GM23338 (cell line): Measurements from ENCODE around the gene NUP98. TPM values are rescaled to one million over a fixed set of nuclear protein-coding genes. Genes with fewer than 3 reads are reported as not detected.

ENCODE experiments used
- ATAC-seq: fragments of 200-7000 bp; cut with Tn5 transposase; 3 replicates; pipeline ENCODE4 v1.9.1; 2020
- DNase-seq: peaks from one replicate; pipeline ENCODE4 v3.0.0-alpha.2; 2015; ENCODE audit warnings: low spot score
- H2AFZ ChIP-seq: fragments of 200-600 bp; sonication (generic); 2 replicates; pipeline ENCODE4 v1.8.0; 2016; ENCODE audit warnings: antibody characterized with exemption, mild to moderate bottlenecking, moderate library complexity
- H3F3A ChIP-seq: fragments of 200-600 bp; sonication (generic); replicated peaks from 2 replicates; pipeline ENCODE4 v1.8.0; 2017; ENCODE audit warnings: antibody characterized with exemption, mixed run types, low read depth
- H3K27ac ChIP-seq: fragments of 200-600 bp; sonication (generic); 2 replicates; pipeline ENCODE4 v1.6.1; 2016; ENCODE audit warnings: low read depth
- H3K27me3 ChIP-seq: fragments of 200-600 bp; sonication (generic); 2 replicates; pipeline ENCODE4 v1.8.0; 2016; ENCODE audit warnings: mild to moderate bottlenecking, mixed run types, moderate library complexity; ENCODE audit not compliant: insufficient read depth
- H3K36me3 ChIP-seq: fragments of 200-600 bp; sonication (generic); 2 replicates; pipeline ENCODE4 v1.8.0; 2016; ENCODE audit warnings: mild to moderate bottlenecking; ENCODE audit not compliant: insufficient read depth
- H3K4me1 ChIP-seq: fragments of 200-600 bp; sonication (generic); 2 replicates; pipeline ENCODE4 v1.8.0; 2016; ENCODE audit warnings: mild to moderate bottlenecking, moderate library complexity; ENCODE audit not compliant: insufficient read depth
- H3K4me2 ChIP-seq: fragments of 200-600 bp; sonication (generic); 2 replicates; pipeline ENCODE4 v1.7.1; 2017; ENCODE audit warnings: mixed run types
- H3K4me3 ChIP-seq: fragments of 200-600 bp; sonication (generic); 2 replicates; pipeline ENCODE4 v1.6.1; 2016; ENCODE audit warnings: mixed run types
- H3K79me2 ChIP-seq: fragments of 200-600 bp; sonication (generic); replicated peaks from 2 replicates; pipeline ENCODE4 v1.8.0; 2017; ENCODE audit warnings: mild to moderate bottlenecking; ENCODE audit not compliant: insufficient read depth
- H3K9me2 ChIP-seq: fragments of 200-600 bp; sonication (generic); 2 replicates; pipeline ENCODE4 v1.8.0; 2017; ENCODE audit not compliant: insufficient read depth
- H4K20me1 ChIP-seq: fragments of 200-600 bp; sonication (generic); replicated peaks from 2 replicates; pipeline ENCODE4 v1.8.0; 2017; ENCODE audit warnings: mild to moderate bottlenecking; ENCODE audit not compliant: insufficient read depth
- H3K27ac Mint-ChIP-seq: 2 replicates; pipeline ENCODE4 v1.8.0; 2020; ENCODE audit warnings: inconsistent platforms, mild to moderate bottlenecking, moderate library complexity, mixed read lengths
- H3K27me3 Mint-ChIP-seq: 3 replicates; pipeline ENCODE4 v1.8.0; 2022; ENCODE audit warnings: low read depth, mild to moderate bottlenecking, moderate library complexity, mixed read lengths, inconsistent platforms; ENCODE audit not compliant: insufficient read depth, poor library complexity
- H3K36me3 Mint-ChIP-seq: 3 replicates; pipeline ENCODE4 v1.8.0; 2021; ENCODE audit warnings: low read depth, mild to moderate bottlenecking, inconsistent platforms, moderate library complexity, mixed read lengths
- H3K4me1 Mint-ChIP-seq: 3 replicates; pipeline ENCODE4 v1.8.0; 2020; ENCODE audit warnings: mild to moderate bottlenecking, inconsistent platforms, mixed read lengths
- H3K4me3 Mint-ChIP-seq: 3 replicates; pipeline ENCODE4 v1.8.0; 2021; ENCODE audit warnings: moderate library complexity, mild to moderate bottlenecking, inconsistent platforms, mixed read lengths
- H3K9me3 Mint-ChIP-seq: 3 replicates; pipeline ENCODE4 v1.8.0; 2020; ENCODE audit warnings: moderate library complexity, mild to moderate bottlenecking, inconsistent platforms, mixed read lengths
- CREB1 ChIP-seq: fragments of 250-450 bp; sonication (Bioruptor Pico); IDR thresholded peaks from 2 replicates; pipeline ENCODE4 v1.5.0; 2020; ENCODE audit warnings: low read depth, mild to moderate bottlenecking, moderate library complexity
- ETS1 ChIP-seq: IDR thresholded peaks from 2 replicates; pipeline ENCODE4 v1.6.1; 2016; ENCODE audit warnings: antibody characterized with exemption
- EZH2 ChIP-seq: fragments of 200-600 bp; sonication (generic); IDR thresholded peaks from one replicate; pipeline ENCODE4 v1.8.0; 2017; ENCODE audit warnings: antibody characterized with exemption, mild to moderate bottlenecking, low read depth; ENCODE audit not compliant: unreplicated experiment
- EZH2phosphoT487 ChIP-seq: fragments of 200-600 bp; sonication (generic); IDR thresholded peaks from one replicate; pipeline ENCODE4 v1.8.1; 2018; ENCODE audit warnings: antibody characterized with exemption; ENCODE audit not compliant: unreplicated experiment
- JUNB ChIP-seq: IDR thresholded peaks from one replicate; pipeline ENCODE4 v1.6.1; 2016; ENCODE audit warnings: antibody characterized with exemption; ENCODE audit not compliant: unreplicated experiment
- NANOG ChIP-seq: IDR thresholded peaks from 2 replicates; pipeline ENCODE4 v1.6.1; 2016; ENCODE audit warnings: antibody characterized with exemption, borderline replicate concordance
- POLR2AphosphoS5 ChIP-seq: IDR thresholded peaks from 2 replicates; pipeline ENCODE4 v1.6.1; 2016; ENCODE audit warnings: antibody characterized with exemption, low read depth
- REST ChIP-seq: IDR thresholded peaks from one replicate; pipeline ENCODE4 v1.6.1; 2018; ENCODE audit warnings: antibody characterized with exemption; ENCODE audit not compliant: unreplicated experiment
- STAT1 ChIP-seq: IDR thresholded peaks from one replicate; pipeline ENCODE4 v1.6.1; 2016; ENCODE audit warnings: antibody characterized with exemption; ENCODE audit not compliant: unreplicated experiment
- ZNF114 ChIP-seq: fragments of 250-450 bp; sonication (Bioruptor Pico); IDR thresholded peaks from 2 replicates; pipeline ENCODE4 v1.5.0; 2020; ENCODE audit warnings: mild to moderate bottlenecking, moderate library complexity
- ZNF331 ChIP-seq: fragments of 250-450 bp; sonication (Bioruptor Pico); IDR thresholded peaks from 2 replicates; pipeline ENCODE4 v1.5.0; 2020; ENCODE audit warnings: low read depth, mild to moderate bottlenecking, moderate library complexity
- ZNF462 ChIP-seq: fragments of 250-450 bp; sonication (Bioruptor Pico); IDR thresholded peaks from 2 replicates; pipeline ENCODE4 v1.5.0; 2020; ENCODE audit warnings: mild to moderate bottlenecking, moderate library complexity
- polyA plus RNA-seq: library from polyadenylated mRNA; unstranded; fragments of >200 nt; fragmentation: Nextera tagmentation; extraction: Ambion mirVana; gene quantifications from 2 replicates; pipeline ENCODE4 v1.2.1, GENCODE V29; 2016
- total RNA-seq: library from RNA; depleted of rRNA; stranded (reverse); fragments of >200 nt; shearing (Covaris generic); gene quantifications from 2 replicates; pipeline ENCODE4 v1.2.3, GENCODE V29; 2014

NUP98 gene
- total and polyA plus RNA-seq, 2 experiments from 2014 or later, result 23.9 to 174 TPM

GRCh38 chr11:3639841-3640240, 157.5 kb downstream of the NUP98 start:
- Mint-ChIP-seq H3K9me3 (peaks cover 13% of the 10 kb centered on the region), H3K27ac (no peak overlapping the region), H3K36me3 (peaks cover 14% of the 10 kb centered on the region), H3K4me3 (no peak overlapping the region), H3K27me3 (peaks cover 38% of the 10 kb centered on the region), H3K4me1 (peaks cover 9% of the 10 kb centered on the region; the same call in 2 of the 3 replicates)
- Histone ChIP-seq H3K9me2 (no peaks in the 10 kb centered on the region), H3K4me1 (no peaks in the 10 kb centered on the region; the same call in 1 of the 2 replicates), H3F3A (peaks cover 12% of the 10 kb centered on the region; the same call in 1 of the 2 replicates), H3K27ac (no peak overlapping the region), H3K79me2 (no peaks in the 10 kb centered on the region), H3K27me3 (peaks cover 8% of the 10 kb centered on the region; the same call in 1 of the 2 replicates), H3K4me2 (no peak overlapping the region), H4K20me1 (no peaks in the 10 kb centered on the region), H2AFZ (no peak overlapping the region), H3K4me3 (no peak overlapping the region), H3K36me3 (no peaks in the 10 kb centered on the region)
- DNase-seq, result no peak
- no peak for TF ChIP-seq JUNB
- ATAC-seq, result no peak

GRCh38 chr11:3638513-3638912, 158.8 kb downstream of the NUP98 start:
- Histone ChIP-seq H3K4me2 (no peak overlapping the region), H3F3A (peaks cover 12% of the 10 kb centered on the region; the same call in 1 of the 2 replicates), H3K27ac (no peak overlapping the region), H4K20me1 (no peaks in the 10 kb centered on the region), H3K79me2 (no peaks in the 10 kb centered on the region), H2AFZ (no peak overlapping the region), H3K9me2 (no peaks in the 10 kb centered on the region), H3K36me3 (no peaks in the 10 kb centered on the region), H3K4me3 (no peak overlapping the region), H3K27me3 (peaks cover 8% of the 10 kb centered on the region; the same call in 1 of the 2 replicates), H3K4me1 (no peaks in the 10 kb centered on the region; the same call in 1 of the 2 replicates)
- peaks cover 4% of the 10 kb centered on the region; the same call in 2 of the 3 replicates for H3K9me3 Mint-ChIP-seq
- peaks cover 7% of the 10 kb centered on the region; the same call in 2 of the 3 replicates for H3K36me3 Mint-ChIP-seq
- H3K27me3 Mint-ChIP-seq, result peaks cover 33% of the 10 kb centered on the region
- DNase-seq (no peak), ATAC-seq (no peak)
- no peak overlapping the region for H3K4me3 Mint-ChIP-seq
- no peak overlapping the region for H3K27ac Mint-ChIP-seq
- peaks cover 8% of the 10 kb centered on the region; the same call in 2 of the 3 replicates for H3K4me1 Mint-ChIP-seq
- TF ChIP-seq NANOG (no peak), JUNB (no peak), EZH2phosphoT487 (no peak), CREB1 (no peak), ZNF462 (CRISPR knock-in tag) (no peak), POLR2AphosphoS5 (no peak), REST (no peak), ETS1 (no peak), ZNF331 (CRISPR knock-in tag) (no peak), ZNF114 (CRISPR knock-in tag) (no peak), EZH2 (no peak), STAT1 (no peak)
